OCI-LY1 (cell line): ENCODE measurements around the gene OS9.

Experiments used
- EZH2 ChIP-seq: fragments of 200-600 bp; sonication (generic), shearing (Covaris generic); IDR thresholded peaks from 2 replicates; pipeline ENCODE4 v1.8.0; 2017; ENCODE audit warnings: borderline replicate concordance, mixed run types, mild to moderate bottlenecking, antibody characterized with exemption, low read length, moderate library complexity, mixed read lengths
- TF ChIP-seq, protein P1 (sequence below): fragments of 200-600 bp; sonication (generic), shearing (Covaris generic); IDR thresholded peaks from 2 replicates; pipeline ENCODE4 v1.5.1; 2017; ENCODE audit warnings: mild to moderate bottlenecking, antibody characterized with exemption, low read length, moderate library complexity, mixed read lengths

GRCh38 chr12:57741413-57741789, 47.5 kb downstream of the OS9 start:
- TF ChIP-seq, protein P1, sequence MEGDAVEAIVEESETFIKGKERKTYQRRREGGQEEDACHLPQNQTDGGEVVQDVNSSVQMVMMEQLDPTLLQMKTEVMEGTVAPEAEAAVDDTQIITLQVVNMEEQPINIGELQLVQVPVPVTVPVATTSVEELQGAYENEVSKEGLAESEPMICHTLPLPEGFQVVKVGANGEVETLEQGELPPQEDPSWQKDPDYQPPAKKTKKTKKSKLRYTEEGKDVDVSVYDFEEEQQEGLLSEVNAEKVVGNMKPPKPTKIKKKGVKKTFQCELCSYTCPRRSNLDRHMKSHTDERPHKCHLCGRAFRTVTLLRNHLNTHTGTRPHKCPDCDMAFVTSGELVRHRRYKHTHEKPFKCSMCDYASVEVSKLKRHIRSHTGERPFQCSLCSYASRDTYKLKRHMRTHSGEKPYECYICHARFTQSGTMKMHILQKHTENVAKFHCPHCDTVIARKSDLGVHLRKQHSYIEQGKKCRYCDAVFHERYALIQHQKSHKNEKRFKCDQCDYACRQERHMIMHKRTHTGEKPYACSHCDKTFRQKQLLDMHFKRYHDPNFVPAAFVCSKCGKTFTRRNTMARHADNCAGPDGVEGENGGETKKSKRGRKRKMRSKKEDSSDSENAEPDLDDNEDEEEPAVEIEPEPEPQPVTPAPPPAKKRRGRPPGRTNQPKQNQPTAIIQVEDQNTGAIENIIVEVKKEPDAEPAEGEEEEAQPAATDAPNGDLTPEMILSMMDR = no peak
- TF ChIP-seq EZH2 = no peak
